ENCODE data around the gene SLC9A1. TPM values are rescaled to one million over a fixed set of nuclear protein-coding genes. Genes with fewer than 3 reads are reported as not detected.

Gene SLC9A1
- total RNA-seq, 1 donor from 2014 or later: 34.2 TPM

DNA sequence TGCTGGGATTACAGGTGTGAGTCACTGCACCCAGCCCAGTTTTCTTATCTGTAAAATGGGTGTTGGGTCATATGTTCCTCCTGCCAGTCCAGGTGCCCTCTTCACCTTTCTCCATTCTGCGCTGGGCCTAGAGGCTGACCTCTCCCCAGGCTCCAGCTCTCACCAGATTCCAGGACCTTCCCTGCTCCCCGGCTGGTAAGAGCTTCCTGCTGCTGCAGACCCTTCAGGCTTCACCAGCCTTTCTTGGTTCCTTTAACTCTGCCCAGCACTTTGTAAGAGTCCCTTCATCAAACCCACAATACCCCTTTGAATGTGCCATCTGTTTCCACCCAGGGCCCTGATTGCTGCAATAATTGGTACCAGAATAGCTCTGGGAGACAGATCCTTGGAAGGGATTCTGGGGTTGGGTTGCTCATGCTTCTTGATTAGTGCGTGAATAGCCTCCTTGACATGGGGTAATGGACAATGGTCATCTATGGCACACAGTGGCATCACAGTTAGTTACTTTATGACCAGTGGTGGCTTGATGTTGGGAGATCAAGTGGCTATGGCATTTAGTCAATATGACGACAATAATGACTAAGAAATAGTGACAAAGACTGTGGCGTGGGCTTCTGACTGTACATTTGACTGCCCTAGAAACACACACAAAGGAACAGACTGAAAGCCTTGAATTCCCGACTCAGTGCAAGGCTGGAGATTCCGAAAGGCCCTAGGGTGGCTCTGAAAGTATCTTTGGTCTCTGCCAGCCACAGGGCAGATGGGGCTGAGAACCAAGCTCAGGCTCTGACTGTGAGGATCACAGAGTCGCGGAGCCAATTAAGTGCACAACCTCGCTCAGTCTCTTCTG lies 67.3 kb downstream of the SLC9A1 start:
- TF ChIP-seq, protein P1, sequence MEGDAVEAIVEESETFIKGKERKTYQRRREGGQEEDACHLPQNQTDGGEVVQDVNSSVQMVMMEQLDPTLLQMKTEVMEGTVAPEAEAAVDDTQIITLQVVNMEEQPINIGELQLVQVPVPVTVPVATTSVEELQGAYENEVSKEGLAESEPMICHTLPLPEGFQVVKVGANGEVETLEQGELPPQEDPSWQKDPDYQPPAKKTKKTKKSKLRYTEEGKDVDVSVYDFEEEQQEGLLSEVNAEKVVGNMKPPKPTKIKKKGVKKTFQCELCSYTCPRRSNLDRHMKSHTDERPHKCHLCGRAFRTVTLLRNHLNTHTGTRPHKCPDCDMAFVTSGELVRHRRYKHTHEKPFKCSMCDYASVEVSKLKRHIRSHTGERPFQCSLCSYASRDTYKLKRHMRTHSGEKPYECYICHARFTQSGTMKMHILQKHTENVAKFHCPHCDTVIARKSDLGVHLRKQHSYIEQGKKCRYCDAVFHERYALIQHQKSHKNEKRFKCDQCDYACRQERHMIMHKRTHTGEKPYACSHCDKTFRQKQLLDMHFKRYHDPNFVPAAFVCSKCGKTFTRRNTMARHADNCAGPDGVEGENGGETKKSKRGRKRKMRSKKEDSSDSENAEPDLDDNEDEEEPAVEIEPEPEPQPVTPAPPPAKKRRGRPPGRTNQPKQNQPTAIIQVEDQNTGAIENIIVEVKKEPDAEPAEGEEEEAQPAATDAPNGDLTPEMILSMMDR (IDR thresholded peaks at IDR 0.05): no peak
- Mint-ChIP-seq H3K9me3 (ENCODE audit: unreplicated experiment) (peaks cover 10% of the 10 kb centered on the region), H3K4me1 (ENCODE audit: unreplicated experiment) (no peaks in the 10 kb centered on the region), H3K27me3 (ENCODE audit: unreplicated experiment) (peaks cover 11% of the 10 kb centered on the region), H3K27ac (ENCODE audit: unreplicated experiment) (no peak overlapping the region), H3K4me3 (ENCODE audit: unreplicated experiment) (no peak overlapping the region), H3K36me3 (ENCODE audit: unreplicated experiment) (no peaks in the 10 kb centered on the region)
- no peak for DNase-seq (ENCODE audit: extremely low spot score, unreplicated experiment)

GRCh38 chr1:27086628-27087027 lies 68.3 kb downstream of the SLC9A1 start:
- Mint-ChIP-seq H3K27me3 (ENCODE audit: unreplicated experiment) (peaks cover 11% of the 10 kb centered on the region), H3K27ac (ENCODE audit: unreplicated experiment) (no peak overlapping the region), H3K4me1 (ENCODE audit: unreplicated experiment) (no peaks in the 10 kb centered on the region), H3K9me3 (ENCODE audit: unreplicated experiment) (peaks cover 10% of the 10 kb centered on the region), H3K4me3 (ENCODE audit: unreplicated experiment) (no peak overlapping the region), H3K36me3 (ENCODE audit: unreplicated experiment) (no peaks in the 10 kb centered on the region)
- TF ChIP-seq, protein P1 (IDR thresholded peaks at IDR 0.05): no peak
- no peak for DNase-seq (ENCODE audit: extremely low spot score, unreplicated experiment)

- TF ChIP-seq, protein P1 (IDR thresholded peaks at IDR 0.05): no peak
- H3K9me3 Mint-ChIP-seq (ENCODE audit: unreplicated experiment): peaks cover 10% of the 10 kb centered on the region
- H3K27ac Mint-ChIP-seq (ENCODE audit: unreplicated experiment): no peak overlapping the region
- no peak overlapping the region for H3K4me3 Mint-ChIP-seq (ENCODE audit: unreplicated experiment)
- H3K27me3 Mint-ChIP-seq (ENCODE audit: unreplicated experiment): peaks cover 11% of the 10 kb centered on the region
- no peaks in the 10 kb centered on the region for H3K4me1 Mint-ChIP-seq (ENCODE audit: unreplicated experiment)
- no peaks in the 10 kb centered on the region for H3K36me3 Mint-ChIP-seq (ENCODE audit: unreplicated experiment)
- no peak for DNase-seq (ENCODE audit: extremely low spot score, unreplicated experiment)
These were observed 68.9 kb downstream of the SLC9A1 start for GRCh38 chr1:27086026-27086425.

DNA sequence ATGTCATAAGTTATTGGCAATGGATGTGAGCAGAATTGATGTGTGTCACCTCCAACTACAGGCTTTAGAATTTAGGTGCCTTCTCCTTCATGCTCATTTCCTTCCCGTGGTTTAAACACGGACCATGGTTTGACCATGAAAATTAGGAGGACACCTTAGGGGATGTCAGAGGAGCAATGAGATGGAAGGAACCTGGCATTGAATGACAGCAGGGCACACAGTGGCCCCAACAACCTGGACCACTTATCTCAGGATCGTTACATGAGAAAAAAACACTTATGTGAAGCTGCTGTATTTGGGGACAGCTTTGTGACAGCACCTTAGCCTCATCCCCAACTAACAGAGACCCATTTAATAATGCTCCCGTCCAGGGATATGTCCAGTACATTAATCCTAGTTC lies 70.8 kb downstream of the SLC9A1 start:
- DNase-seq (ENCODE audit: extremely low spot score, unreplicated experiment): no peak
- TF ChIP-seq, protein P1 (IDR thresholded peaks at IDR 0.05): no peak
- Mint-ChIP-seq H3K9me3 (ENCODE audit: unreplicated experiment) (peaks cover 10% of the 10 kb centered on the region), H3K27me3 (ENCODE audit: unreplicated experiment) (peaks cover 9% of the 10 kb centered on the region), H3K36me3 (ENCODE audit: unreplicated experiment) (no peaks in the 10 kb centered on the region), H3K27ac (ENCODE audit: unreplicated experiment) (no peak overlapping the region), H3K4me1 (ENCODE audit: unreplicated experiment) (no peaks in the 10 kb centered on the region), H3K4me3 (ENCODE audit: unreplicated experiment) (no peak overlapping the region)

- Mint-ChIP-seq H3K27me3 (ENCODE audit: unreplicated experiment) (peaks cover 10% of the 10 kb centered on the region), H3K36me3 (ENCODE audit: unreplicated experiment) (no peaks in the 10 kb centered on the region), H3K27ac (ENCODE audit: unreplicated experiment) (no peak overlapping the region), H3K4me1 (ENCODE audit: unreplicated experiment) (peaks cover 2% of the 10 kb centered on the region), H3K4me3 (ENCODE audit: unreplicated experiment) (no peak overlapping the region), H3K9me3 (ENCODE audit: unreplicated experiment) (no peaks in the 10 kb centered on the region)
- TF ChIP-seq, protein P1 (IDR thresholded peaks at IDR 0.05): no peak
- no peak for DNase-seq (ENCODE audit: extremely low spot score, unreplicated experiment)
These were observed 77.0 kb downstream of the SLC9A1 start for GRCh38 chr1:27077968-27078367.
